ENCODE data around the gene PRUNE1. TPM values are rescaled to one million over a fixed set of nuclear protein-coding genes. Genes with fewer than 3 reads are reported as not detected.

The PRUNE1 gene
- total and polyA plus RNA-seq, 4 donors, result 6.1 to 10.6 (median 9.4) TPM

DNA sequence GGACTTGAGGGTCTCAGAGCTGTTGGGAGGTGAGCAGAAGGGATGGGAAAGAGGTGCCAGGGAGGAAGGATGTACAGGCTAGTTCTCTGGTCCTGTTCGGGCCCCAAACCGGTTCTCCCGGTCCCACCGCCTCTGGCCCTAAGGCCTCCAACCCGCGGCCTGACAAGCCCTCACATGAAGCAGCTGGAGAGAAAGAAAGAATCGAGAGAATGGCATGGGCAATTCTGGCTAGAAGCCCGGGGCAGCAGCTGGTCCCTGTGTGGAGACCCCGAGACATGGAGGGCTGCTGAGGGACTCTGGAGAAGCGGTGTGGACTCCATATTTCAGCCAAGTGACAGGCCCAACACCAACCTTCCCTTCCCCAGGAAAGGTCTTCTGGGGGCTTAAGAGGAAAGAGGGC, 50.4 kb downstream of the PRUNE1 start:
- peak overlapping the region; percentile 91 to 94 for H3K27ac ChIP-seq (ENCODE audit: low read depth in 1 of 2, low read length in 2 of 2)
- H3K4me1 ChIP-seq (ENCODE audit: control insufficient read depth in 4 of 4, insufficient read depth in 4 of 4, low read length in 3 of 4), result peaks cover 3 to 46% (median 35%) of the 10 kb centered on the region in 4 donors
- peaks cover 2 to 25% (median 20%) of the 10 kb centered on the region in 4 donors for H3K36me3 ChIP-seq (ENCODE audit: control insufficient read depth in 4 of 4, insufficient read depth in 3 of 4, low read depth in 1 of 4, low read length in 3 of 4)
- WGBS, result 9% methylated on average over 10 of the region's 10 CpGs
- H3K4me3 ChIP-seq (ENCODE audit: low read depth in 1 of 3, low read length in 3 of 3), result peak overlapping the region; percentile 68 to 96 (median 85)
- DNase-seq (ENCODE audit: low spot score), result no peak
- peak overlapping the region; percentile 94 to 95 for H3K9ac ChIP-seq (ENCODE audit: low read depth in 1 of 2, low read length in 2 of 2)
- no peaks in the 10 kb centered on the region for H3K27me3 ChIP-seq (ENCODE audit: control insufficient read depth in 4 of 4, insufficient read depth in 4 of 4, low read length in 3 of 4)
- TF ChIP-seq RAD21 (IDR thresholded peaks at IDR 0.05) (no peak), SP1 (IDR thresholded peaks at IDR 0.05) (no peak), FOXA1 (IDR thresholded peaks at IDR 0.05) (no peak), JUND (IDR thresholded peaks at IDR 0.05) (no peak), HNF4A (conservative IDR thresholded peaks at IDR 0.05) (no peak), EGR1 (IDR thresholded peaks at IDR 0.05; ENCODE audit: low read depth in 2 of 2) (no peak), NR2F2 (IDR thresholded peaks at IDR 0.05) (no peak), RXRA (IDR thresholded peaks at IDR 0.05) (no peak), HNF4G (IDR thresholded peaks at IDR 0.05) (no peak), TAF1 (conservative IDR thresholded peaks at IDR 0.05) (no peak), GABPA (IDR thresholded peaks at IDR 0.05 in 1 of 2, conservative IDR thresholded peaks at IDR 0.05 in 1 of 2) (no peak), FOXA2 (IDR thresholded peaks at IDR 0.05) (no peak)
- TF ChIP-seq, protein P1, sequence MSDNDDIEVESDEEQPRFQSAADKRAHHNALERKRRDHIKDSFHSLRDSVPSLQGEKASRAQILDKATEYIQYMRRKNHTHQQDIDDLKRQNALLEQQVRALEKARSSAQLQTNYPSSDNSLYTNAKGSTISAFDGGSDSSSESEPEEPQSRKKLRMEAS (IDR thresholded peaks at IDR 0.05), result no peak
- TF ChIP-seq, protein P2, sequence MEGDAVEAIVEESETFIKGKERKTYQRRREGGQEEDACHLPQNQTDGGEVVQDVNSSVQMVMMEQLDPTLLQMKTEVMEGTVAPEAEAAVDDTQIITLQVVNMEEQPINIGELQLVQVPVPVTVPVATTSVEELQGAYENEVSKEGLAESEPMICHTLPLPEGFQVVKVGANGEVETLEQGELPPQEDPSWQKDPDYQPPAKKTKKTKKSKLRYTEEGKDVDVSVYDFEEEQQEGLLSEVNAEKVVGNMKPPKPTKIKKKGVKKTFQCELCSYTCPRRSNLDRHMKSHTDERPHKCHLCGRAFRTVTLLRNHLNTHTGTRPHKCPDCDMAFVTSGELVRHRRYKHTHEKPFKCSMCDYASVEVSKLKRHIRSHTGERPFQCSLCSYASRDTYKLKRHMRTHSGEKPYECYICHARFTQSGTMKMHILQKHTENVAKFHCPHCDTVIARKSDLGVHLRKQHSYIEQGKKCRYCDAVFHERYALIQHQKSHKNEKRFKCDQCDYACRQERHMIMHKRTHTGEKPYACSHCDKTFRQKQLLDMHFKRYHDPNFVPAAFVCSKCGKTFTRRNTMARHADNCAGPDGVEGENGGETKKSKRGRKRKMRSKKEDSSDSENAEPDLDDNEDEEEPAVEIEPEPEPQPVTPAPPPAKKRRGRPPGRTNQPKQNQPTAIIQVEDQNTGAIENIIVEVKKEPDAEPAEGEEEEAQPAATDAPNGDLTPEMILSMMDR (IDR thresholded peaks at IDR 0.05; ENCODE audit: low read depth, low read length, missing input control), result no peak
- TF ChIP-seq, protein P3, sequence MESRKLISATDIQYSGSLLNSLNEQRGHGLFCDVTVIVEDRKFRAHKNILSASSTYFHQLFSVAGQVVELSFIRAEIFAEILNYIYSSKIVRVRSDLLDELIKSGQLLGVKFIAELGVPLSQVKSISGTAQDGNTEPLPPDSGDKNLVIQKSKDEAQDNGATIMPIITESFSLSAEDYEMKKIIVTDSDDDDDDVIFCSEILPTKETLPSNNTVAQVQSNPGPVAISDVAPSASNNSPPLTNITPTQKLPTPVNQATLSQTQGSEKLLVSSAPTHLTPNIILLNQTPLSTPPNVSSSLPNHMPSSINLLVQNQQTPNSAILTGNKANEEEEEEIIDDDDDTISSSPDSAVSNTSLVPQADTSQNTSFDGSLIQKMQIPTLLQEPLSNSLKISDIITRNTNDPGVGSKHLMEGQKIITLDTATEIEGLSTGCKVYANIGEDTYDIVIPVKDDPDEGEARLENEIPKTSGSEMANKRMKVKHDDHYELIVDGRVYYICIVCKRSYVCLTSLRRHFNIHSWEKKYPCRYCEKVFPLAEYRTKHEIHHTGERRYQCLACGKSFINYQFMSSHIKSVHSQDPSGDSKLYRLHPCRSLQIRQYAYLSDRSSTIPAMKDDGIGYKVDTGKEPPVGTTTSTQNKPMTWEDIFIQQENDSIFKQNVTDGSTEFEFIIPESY (IDR thresholded peaks at IDR 0.05), result no peak
- TF ChIP-seq, protein P4, sequence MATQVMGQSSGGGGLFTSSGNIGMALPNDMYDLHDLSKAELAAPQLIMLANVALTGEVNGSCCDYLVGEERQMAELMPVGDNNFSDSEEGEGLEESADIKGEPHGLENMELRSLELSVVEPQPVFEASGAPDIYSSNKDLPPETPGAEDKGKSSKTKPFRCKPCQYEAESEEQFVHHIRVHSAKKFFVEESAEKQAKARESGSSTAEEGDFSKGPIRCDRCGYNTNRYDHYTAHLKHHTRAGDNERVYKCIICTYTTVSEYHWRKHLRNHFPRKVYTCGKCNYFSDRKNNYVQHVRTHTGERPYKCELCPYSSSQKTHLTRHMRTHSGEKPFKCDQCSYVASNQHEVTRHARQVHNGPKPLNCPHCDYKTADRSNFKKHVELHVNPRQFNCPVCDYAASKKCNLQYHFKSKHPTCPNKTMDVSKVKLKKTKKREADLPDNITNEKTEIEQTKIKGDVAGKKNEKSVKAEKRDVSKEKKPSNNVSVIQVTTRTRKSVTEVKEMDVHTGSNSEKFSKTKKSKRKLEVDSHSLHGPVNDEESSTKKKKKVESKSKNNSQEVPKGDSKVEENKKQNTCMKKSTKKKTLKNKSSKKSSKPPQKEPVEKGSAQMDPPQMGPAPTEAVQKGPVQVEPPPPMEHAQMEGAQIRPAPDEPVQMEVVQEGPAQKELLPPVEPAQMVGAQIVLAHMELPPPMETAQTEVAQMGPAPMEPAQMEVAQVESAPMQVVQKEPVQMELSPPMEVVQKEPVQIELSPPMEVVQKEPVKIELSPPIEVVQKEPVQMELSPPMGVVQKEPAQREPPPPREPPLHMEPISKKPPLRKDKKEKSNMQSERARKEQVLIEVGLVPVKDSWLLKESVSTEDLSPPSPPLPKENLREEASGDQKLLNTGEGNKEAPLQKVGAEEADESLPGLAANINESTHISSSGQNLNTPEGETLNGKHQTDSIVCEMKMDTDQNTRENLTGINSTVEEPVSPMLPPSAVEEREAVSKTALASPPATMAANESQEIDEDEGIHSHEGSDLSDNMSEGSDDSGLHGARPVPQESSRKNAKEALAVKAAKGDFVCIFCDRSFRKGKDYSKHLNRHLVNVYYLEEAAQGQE (IDR thresholded peaks at IDR 0.05), result no peak
- TF ChIP-seq, protein P5, sequence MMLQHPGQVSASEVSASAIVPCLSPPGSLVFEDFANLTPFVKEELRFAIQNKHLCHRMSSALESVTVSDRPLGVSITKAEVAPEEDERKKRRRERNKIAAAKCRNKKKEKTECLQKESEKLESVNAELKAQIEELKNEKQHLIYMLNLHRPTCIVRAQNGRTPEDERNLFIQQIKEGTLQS (IDR thresholded peaks at IDR 0.05), result no peak
- no peaks in the 10 kb centered on the region for H3K9me3 ChIP-seq (ENCODE audit: control insufficient read depth in 4 of 4, low read length in 3 of 4)

All from liver (tissue), 9 donors.